NCI-H748 (cell line): ENCODE data around the gene AGPS.
"Not testable (repeated sequence)": the region's sequence is repeated elsewhere in the genome, so short reads cannot be mapped to it uniquely, and the experiment has no call there.

Source experiments
- DNase-seq: peaks from one replicate; lab custom pipeline; 2025; ENCODE audit not compliant: unreplicated experiment; lab: John Stamatoyannopoulos, UW

AGPS gene

GRCh38 chr2:177467646-177468045 is 75.1 kb downstream of the AGPS start:
- DNase-seq, result no peak

GRCh38 chr2:177471990-177472389 is 79.4 kb downstream of the AGPS start:
- no peak for DNase-seq

GRCh38 chr2:177474301-177474700 is 81.7 kb downstream of the AGPS start:
- no peak for DNase-seq

GRCh38 chr2:177474998-177475397 is 82.4 kb downstream of the AGPS start:
- no peak for DNase-seq

GRCh38 chr2:177476897-177477296 is 84.3 kb downstream of the AGPS start:
- DNase-seq, result no peak

GRCh38 chr2:177478029-177478428 is 85.5 kb downstream of the AGPS start:
- no peak for DNase-seq

GRCh38 chr2:177478907-177479306 is 86.3 kb downstream of the AGPS start:
- no peak for DNase-seq

GRCh38 chr2:177482195-177482594 is 89.6 kb downstream of the AGPS start:
- DNase-seq, result no peak

GRCh38 chr2:177483531-177483930 is 91.0 kb downstream of the AGPS start:
- no peak for DNase-seq

- DNase-seq, result no peak
Observed at GRCh38 chr2:177484180-177484795, 91.7 kb downstream of the AGPS start.

GRCh38 chr2:177485657-177486056 is 93.1 kb downstream of the AGPS start:
- DNase-seq, result not testable (repeated sequence)

GRCh38 chr2:177489719-177490301 is 97.2 kb downstream of the AGPS start:
- peak; percentile 39 for DNase-seq

- DNase-seq, result no peak
Observed at GRCh38 chr2:177495945-177496344, 103.4 kb downstream of the AGPS start.

- DNase-seq, result no peak
Observed at GRCh38 chr2:177496921-177497320, 104.3 kb downstream of the AGPS start.

- no peak for DNase-seq
Observed at GRCh38 chr2:177501186-177501585, 108.6 kb downstream of the AGPS start.

- no peak for DNase-seq
Observed at GRCh38 chr2:177506505-177506904, 113.9 kb downstream of the AGPS start.

- DNase-seq, result no peak
Observed at GRCh38 chr2:177506998-177507397, 114.4 kb downstream of the AGPS start.

- no peak for DNase-seq
Observed at GRCh38 chr2:177516824-177517544, 124.4 kb downstream of the AGPS start.

GRCh38 chr2:177518754-177519153 is 126.2 kb downstream of the AGPS start:
- no peak for DNase-seq

GRCh38 chr2:177519534-177520115 is 127.1 kb downstream of the AGPS start:
- DNase-seq, result no peak

GRCh38 chr2:177520324-177520723 is 127.8 kb downstream of the AGPS start:
- no peak for DNase-seq

- DNase-seq, result no peak
Observed at GRCh38 chr2:177523781-177524180, 131.2 kb downstream of the AGPS start.
